ENCODE data around the gene SP140L.
"Not testable (repeated sequence)": the region's sequence is repeated elsewhere in the genome, so short reads cannot be mapped to it uniquely, and the experiment has no call there.

SP140L gene

DNA sequence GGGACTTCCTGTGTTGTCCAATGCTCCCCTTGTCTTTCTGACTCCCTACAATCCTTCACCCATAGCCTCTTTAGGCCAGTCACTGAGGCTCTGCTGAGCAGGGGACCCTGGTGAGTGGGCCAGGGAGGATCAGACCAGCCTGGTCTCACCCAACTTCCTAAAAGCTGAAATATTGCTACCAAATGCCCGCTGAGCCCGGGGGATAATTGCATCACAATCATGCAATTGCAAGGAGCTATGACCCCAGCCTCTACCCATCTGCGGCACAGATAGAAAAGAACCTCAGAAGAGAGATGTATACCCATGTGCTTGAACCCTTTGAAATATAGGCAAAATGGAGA, 85.3 kb downstream of the SP140L start:
- intact Hi-C loops (cut with DNase I) = no loop called here
- no peak for DNase-seq

DNA sequence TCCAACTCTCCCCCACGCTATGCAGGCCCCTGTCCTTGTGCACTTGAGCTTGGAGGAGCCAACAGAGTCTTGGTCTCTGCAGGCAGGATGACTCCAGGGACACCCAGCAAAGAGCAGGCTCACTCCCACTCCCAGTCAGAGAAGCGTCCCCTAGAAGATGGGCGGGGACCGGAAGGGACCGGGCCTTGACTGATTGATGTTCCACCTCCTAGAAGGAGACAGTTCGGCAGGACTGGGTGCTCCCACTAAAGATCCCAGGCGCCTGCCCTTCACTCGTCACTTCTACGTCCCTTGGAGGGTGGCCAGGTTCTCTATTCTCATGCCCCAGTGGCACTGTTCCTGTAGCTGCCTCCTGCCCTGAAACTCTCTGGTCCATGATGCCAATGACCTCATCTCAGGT, 85.9 kb downstream of the SP140L start:
- intact Hi-C loops (cut with DNase I) = no loop called here
- no peak for DNase-seq

- intact Hi-C loops (cut with DNase I) = no loop called here
- no peak for DNase-seq
These were observed 86.5 kb downstream of the SP140L start for GRCh38 chr2:230413479-230413878.

DNA sequence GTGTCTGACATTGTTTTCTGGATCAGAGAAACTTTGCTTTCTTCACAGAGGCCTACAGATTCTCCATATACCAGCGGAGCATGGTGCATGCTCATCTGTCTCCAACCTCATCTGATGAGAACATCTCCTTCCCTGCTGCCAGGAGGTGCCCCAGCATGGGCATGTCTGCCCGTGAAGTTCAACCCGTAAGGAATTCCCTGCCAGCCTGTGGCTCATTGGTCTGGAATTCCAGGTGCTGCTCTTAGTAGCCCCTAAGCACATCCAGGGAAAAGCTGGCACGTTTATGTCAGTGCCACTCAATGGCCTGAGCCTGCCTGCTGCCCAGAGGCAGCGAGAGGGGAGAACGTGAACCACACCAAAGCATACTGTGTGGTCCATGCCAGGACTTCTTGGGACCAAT, 87.3 kb downstream of the SP140L start:
- intact Hi-C loops (cut with DNase I) = no loop called here
- no peak for DNase-seq

DNA sequence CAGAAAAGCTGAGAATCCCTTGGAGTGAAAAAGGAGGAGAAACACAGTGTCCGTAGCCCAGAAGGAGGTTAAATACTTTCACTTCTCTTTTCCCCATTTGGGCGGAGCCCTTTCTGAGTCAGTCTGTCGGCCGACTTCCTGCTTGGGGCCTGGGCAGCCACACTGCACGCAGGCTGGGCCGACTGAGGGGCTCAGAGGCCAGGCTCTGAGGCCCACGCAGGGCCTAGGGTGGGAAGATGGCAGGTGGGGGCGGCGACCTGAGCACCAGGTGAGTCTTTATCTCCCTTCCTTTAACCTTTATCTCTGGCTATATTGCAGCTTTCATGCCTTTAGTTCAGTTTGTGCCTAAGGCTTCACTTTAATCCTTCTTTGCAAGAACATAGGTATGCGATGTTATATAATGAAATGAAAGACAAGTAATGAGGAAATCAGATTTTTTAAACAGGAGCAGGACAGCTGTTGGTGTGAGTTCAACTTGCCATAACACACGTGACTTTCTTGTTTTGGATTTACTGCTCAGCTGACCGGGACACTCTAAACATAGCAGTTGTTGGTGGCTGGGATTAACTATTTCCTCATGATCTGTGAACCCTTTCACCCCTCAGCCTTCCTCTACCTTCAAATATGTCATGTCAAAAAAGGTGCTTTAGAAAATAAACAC, 89.2 kb downstream of the SP140L start, which contains the start of gene SP100:
SP100 (plus strand) TSS at position 141 of the 661 bp plus-strand sequence; CDS start at position 237, 96 bp downstream.
- DNase-seq = peak in 22 of 42 donors; percentile 20 to 61 (median 36)
- intact Hi-C loops (cut with DNase I) = no loop called here

- no peak for DNase-seq
- intact Hi-C loops (cut with DNase I) = no loop called here
These were observed 90.4 kb downstream of the SP140L start for GRCh38 chr2:230417436-230417835.

DNA sequence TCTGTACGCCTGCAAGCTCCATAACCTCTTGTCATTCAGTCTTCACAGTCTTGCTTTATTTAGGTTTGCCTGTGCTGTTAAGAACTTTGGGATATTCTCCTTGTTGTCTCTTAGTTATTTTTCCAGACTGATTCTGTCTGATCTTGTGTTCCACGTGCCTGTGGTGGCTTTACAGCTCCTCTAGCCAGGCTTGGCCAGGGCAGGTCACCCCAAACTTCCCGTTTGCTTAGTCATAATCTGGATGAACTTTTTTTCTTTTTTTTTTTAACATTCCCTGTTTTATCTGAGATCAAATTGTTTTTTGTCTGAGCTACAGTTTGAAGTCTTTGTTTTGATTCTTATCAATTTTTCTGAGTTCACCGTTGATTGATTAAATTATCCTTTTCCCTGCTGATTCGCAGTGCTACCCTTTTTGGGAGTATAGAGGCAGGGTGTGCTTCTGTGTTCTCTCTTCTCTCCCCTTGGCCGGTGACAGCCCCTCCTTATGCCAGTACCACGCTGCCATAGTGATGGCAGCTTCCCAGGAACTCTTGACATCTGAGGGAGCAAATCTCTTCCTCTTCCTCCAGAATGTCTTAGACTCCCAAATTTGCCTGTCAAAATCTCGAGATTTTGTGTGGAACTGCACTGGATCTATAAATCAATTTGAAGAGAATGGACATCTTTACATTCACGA, 91.5 kb downstream of the SP140L start:
- intact Hi-C loops (cut with DNase I) = no loop called here
- no peak for DNase-seq

DNA sequence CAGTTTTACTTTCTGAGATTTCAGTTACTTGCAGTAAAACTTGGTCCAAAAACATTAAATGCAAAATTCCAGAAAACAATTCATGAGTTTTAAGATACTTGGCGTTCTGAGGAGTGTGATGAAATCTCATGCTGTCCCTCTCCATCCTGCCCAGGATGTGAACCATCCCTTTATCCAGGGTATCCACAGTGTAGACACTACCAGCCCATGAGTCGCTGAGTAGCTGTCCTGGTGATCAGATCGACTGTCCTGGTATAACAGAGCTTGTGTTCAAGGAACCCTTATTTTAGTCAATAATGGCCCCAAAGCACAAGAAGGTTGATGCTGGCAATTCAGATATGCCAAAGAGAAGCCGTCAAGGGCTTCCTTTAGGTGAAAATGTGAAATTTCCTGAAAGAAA, 92.2 kb downstream of the SP140L start:
- DNase-seq = no peak
- intact Hi-C loops (cut with DNase I) = no loop called here

DNA sequence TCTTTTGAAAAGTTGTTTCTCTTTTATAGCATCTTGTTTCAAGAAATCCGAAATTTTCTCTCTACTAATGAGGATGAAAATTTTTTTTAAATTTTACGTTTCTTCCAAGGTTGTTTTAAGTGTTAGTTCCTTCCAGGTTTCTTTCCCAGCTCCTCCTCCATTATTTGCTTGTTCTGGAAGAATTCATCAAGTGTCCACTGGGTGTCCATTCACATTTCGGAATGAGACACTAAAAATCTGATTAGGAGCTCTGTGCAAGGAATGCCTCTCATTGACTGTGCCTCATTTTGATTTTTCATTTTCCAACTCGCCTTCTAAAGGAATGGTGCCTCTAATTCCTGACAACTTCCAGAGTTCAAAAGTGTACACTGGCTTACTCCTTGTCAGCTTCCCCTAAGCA, 95.2 kb downstream of the SP140L start:
- DNase-seq = no peak
- intact Hi-C loops (cut with DNase I) = no loop called here

- intact Hi-C loops (cut with DNase I) = no loop called here
- no peak for DNase-seq
These were observed 97.0 kb downstream of the SP140L start for GRCh38 chr2:230423851-230424458.

DNA sequence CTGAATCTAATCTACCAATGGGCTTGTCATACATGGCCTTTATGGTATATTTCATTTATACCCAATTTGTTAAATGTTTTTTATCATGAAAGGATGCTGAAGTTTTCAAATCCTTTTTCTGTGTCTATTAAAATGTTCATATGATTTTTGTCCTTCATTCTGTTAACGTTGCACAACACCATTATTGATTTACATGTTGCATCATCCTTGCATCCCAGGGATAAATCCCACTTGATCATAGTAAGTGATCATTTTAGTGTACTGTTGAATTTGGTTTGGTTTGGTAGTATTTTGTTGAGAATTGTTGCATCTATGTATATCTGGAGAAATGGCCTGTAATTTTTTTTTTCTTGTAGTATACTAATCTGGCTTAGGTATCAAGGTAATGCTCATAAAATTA, 98.4 kb downstream of the SP140L start:
- intact Hi-C loops (cut with DNase I) = no loop called here
- DNase-seq = no peak

DNA sequence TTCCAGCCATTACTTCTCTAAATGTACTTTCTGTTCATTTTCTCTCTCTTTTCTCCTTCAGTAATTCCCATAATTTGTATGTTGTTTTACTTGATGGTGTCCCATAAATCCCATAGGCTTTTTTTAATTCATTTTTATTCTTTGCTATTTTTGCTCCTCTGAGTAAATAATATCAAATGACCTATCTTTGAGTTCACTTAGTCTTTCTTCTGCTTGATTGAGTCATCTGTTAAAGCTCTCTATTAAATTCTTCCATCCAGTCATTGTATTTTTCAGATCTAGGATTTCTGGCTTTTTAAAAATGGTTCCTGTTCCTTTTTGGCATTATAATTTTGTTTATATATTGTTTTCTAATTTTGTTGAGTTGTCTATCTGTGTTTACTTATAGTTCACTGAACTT, 102.5 kb downstream of the SP140L start:
- intact Hi-C loops (cut with DNase I) = no loop called here
- DNase-seq = no peak

- intact Hi-C loops (cut with DNase I) = no loop called here
- no peak for DNase-seq
These were observed 104.2 kb downstream of the SP140L start for GRCh38 chr2:230430957-230431910.

- DNase-seq = no peak
- intact Hi-C loops (cut with DNase I) = no loop called here
These were observed 107.8 kb downstream of the SP140L start for GRCh38 chr2:230434677-230435324.

- DNase-seq = no peak
- intact Hi-C loops (cut with DNase I) = no loop called here
These were observed 108.4 kb downstream of the SP140L start for GRCh38 chr2:230435431-230435830.

GRCh38 chr2:230439121-230439520, 112.1 kb downstream of the SP140L start:
- intact Hi-C loops (cut with DNase I) = not testable (repeated sequence)

GRCh38 chr2:230439590-230439989, 112.6 kb downstream of the SP140L start:
- DNase-seq = no peak
- intact Hi-C loops (cut with DNase I) = no loop called here

More at GRCh38 chr2:230439121-230439520, 112.1 kb downstream of the SP140L start:
- DNase-seq = not testable (repeated sequence)

- peak in 1 of 42 donors; percentile 29 for DNase-seq
- intact Hi-C loops (cut with DNase I) = no loop called here
These were observed 114.4 kb downstream of the SP140L start for GRCh38 chr2:230441227-230441897.

Data from head of caudate nucleus (tissue), 42 donors.